Right kidney (tissue), 9 donors: ENCODE results near the gene SYNDIG1L.
"Not testable (repeated sequence)": the region's sequence is repeated elsewhere in the genome, so short reads cannot be mapped to it uniquely, and the experiment has no call there.

Source experiments
- DNase-seq: peaks from one replicate; pipeline ENCODE4 v3.0.0-alpha.2; 2016
- long read RNA-seq, 8 donors: transcript quantifications; one replicate each; lab custom pipeline, GENCODE V29; 2026

SYNDIG1L gene
- long read RNA-seq, donor 1 = 0 reads
- long read RNA-seq, donor 2 = 0 reads
- long read RNA-seq, donor 3 = 0 reads
- long read RNA-seq, donor 4 = 0 reads
- long read RNA-seq, donor 5 = 0 reads
- long read RNA-seq, donor 6, partial matches to known transcripts = 0 of 1 reads
- long read RNA-seq, donor 6, other reads (novel, unspliced or antisense) = 0 of 1 reads
- long read RNA-seq, donor 7 = 0 reads
- long read RNA-seq, donor 8 = 0 reads

DNA sequence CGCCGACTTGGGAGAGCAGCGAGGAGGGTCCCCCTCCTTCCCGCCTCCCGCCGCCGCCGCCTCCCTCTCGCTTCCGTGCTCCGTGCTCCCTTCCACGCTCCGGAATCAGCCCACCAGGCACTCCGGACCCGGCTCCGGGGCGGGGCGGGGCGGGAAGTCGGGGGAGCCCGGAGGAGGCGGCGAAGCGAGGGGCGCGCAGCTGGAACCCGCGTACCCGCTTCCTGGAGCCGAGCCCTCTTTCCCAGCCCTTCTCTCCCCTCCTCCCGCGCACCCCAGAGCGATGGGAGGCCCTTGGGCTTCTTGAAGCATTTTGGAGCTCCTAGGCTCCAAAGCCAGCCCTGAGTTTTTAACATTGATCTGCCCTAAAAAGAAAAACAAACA lies at the start of gene SYNDIG1L:
Gene SYNDIG1L, minus strand, starts transcription at position 9 of the 381 bp plus-strand sequence. CDS start 16,466 bp downstream, outside the sequence.
- DNase-seq = no peak

- no peak for DNase-seq
Measured at GRCh38 chr14:74475678-74476077, 49.7 kb upstream of the SYNDIG1L start.

GRCh38 chr14:74474376-74474775 lies 48.4 kb upstream of the SYNDIG1L start:
- no peak for DNase-seq

GRCh38 chr14:74472601-74473000 lies 46.6 kb upstream of the SYNDIG1L start:
- DNase-seq = no peak

GRCh38 chr14:74469548-74470518 lies 43.8 kb upstream of the SYNDIG1L start:
- no peak for DNase-seq

DNA sequence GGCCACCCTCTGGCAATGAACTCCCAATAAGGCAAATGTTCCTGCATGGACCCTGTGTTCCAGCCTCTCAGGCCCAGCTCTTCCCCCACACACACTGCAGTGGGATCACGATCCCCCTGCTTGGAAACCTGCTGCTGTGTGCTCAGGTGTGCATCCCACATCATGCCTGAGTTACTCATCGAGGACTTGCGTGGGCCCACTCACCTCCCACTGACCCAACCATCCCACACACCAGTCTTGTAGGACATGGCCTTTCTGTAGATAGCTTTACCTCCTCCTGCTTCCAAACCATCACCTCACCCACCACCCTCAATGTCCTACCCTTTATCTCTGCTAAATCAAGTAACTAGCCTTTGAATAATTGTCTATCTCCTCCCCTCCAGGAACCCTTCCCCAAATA lies 42.5 kb upstream of the SYNDIG1L start:
- DNase-seq = no peak

- no peak for DNase-seq
Measured at GRCh38 chr14:74465335-74465734, 39.3 kb upstream of the SYNDIG1L start.

DNA sequence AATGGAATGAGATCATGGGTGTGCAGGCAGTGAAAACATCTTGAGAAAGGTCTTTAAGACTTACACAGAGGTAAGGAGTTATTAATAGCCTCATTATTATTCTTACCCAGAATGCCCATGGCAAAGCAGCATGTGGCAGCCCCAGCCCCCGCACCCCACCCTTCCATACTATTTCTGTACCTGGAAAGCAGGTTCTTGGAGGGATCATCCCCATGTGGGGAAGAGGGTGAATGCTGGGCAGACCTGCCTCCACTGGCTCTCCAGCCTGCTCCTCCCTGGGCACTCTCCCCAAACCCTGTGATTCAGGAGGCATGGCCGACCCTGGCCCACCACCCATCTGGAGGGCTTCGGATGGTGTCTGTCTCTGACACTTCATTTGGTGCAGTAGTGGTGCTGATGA lies 38.8 kb upstream of the SYNDIG1L start:
- DNase-seq = no peak

DNA sequence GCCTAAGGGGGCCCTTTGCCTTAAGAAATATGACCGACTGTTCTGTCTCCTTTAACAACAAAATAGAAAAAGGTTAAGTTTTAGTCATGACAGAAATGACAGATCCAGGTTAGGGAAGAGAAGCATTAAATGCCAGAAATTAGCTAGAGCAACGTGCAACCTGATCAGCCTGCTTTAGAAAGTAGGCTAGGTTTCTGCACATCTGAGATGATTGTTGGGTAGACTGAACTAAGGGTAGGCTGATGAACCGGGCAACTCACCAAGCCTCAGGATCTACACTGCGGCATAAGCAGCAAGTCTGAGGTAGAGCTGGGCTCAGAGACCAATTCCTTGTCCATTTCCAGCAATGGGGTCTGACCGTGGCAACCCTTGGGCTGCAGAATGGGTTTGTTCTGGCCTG lies 37.7 kb upstream of the SYNDIG1L start:
- no peak for DNase-seq

DNA sequence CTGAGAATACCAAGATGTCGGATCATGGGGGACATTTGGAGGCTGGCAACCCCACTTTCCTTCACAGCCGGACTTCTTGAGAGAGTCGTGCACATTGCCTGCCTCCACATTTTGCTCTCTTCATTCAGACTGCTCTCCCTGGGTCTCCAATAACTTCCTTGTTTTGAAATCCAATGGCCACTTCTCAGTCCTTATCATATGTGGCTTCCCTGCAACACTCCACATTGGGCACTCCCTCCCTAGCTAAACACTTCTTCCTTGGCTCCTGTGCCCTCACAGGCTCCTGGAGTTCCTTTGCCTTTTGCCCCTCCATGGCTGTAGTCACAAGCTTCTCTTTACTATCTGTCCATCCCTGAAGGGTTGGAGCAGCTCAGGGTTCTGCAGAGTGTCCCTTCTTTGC lies 37.0 kb upstream of the SYNDIG1L start:
- no peak for DNase-seq

- DNase-seq = no peak
Measured at GRCh38 chr14:74459976-74460375, 34.0 kb upstream of the SYNDIG1L start.

GRCh38 chr14:74459289-74459946 lies 33.4 kb upstream of the SYNDIG1L start:
- DNase-seq = no peak

GRCh38 chr14:74457565-74457895 lies 31.5 kb upstream of the SYNDIG1L start:
- DNase-seq = no peak

DNA sequence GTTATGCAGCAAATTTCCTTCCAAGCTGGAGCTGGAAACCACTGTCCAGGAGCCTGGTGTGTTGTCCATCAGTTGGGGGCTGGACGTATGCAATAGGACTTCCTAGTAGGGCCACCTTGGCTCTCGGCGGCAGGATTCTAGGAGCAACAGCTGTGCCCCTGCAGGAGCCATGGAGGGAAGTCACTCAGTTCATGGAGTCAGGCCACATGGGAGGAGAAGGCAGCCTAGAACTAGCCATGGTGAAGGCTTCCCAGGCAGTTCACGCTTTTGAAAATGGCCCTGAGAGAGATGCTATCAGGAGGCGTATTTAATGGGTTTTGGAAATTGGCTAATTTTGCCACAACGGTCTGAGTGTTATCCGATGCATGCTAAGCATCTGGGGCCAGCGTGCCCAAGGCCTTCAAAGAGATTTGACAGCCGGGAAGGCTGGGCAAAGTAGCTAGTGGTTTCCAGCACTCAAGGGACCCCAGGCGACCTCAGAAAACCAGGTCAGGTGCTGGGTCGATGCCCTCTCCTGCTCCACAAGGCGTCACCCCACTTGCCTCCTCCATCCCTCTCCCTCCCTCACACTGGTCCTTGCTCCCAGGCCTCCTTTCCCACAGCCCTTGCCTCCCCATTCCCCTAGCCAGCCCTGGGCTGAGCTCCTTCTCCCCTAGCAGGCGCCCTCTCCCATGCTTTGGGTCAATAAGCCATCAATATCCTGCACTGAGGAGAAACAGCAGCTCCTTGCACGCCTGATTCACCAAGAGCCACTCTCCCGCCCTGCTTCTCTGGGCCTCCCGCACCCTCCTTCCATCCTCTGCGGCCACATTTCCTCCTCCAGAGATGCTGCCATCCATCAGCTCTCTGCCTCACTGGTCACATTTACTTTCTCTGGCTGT lies 30.9 kb upstream of the SYNDIG1L start:
- no peak for DNase-seq

DNA sequence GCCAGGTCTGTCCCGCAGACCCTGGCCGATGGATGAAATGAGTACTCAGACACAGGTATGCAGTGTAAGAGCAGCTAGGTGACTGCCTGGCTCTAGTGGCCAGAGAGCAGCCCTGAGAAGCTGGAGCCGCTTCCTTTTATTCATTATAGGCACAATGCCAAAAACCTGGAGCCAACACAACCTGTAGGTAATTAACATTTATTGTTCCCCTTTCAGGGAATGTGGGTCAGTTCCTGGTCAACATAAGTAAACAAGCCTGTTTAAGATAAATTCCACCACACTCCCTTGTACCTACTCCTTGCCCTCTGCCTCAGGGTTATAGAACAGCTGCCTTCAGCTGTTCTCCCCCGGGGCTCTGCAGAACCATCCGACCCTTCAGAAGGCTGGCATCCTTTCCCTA lies 28.4 kb upstream of the SYNDIG1L start:
- not testable (repeated sequence) for DNase-seq

DNA sequence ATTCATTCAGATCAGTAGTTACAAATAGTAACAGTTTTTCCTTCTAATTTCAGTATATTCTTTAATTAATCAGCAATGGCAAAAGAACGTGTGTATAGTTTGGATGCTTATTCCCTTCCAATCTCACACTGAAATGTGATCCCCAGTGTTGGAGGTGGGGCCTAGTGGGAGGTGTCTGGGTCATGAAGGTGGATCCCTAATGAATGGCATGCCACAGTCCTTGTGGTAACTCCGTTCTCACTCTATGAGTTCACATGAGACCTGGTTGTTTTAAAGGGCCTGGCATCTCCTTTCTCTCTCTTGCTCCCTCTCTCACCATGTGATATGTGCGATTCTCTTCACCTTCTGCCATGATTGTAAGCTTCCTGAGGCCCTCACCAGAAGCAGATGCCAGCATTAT lies 18.9 kb upstream of the SYNDIG1L start:
- no peak for DNase-seq

DNA sequence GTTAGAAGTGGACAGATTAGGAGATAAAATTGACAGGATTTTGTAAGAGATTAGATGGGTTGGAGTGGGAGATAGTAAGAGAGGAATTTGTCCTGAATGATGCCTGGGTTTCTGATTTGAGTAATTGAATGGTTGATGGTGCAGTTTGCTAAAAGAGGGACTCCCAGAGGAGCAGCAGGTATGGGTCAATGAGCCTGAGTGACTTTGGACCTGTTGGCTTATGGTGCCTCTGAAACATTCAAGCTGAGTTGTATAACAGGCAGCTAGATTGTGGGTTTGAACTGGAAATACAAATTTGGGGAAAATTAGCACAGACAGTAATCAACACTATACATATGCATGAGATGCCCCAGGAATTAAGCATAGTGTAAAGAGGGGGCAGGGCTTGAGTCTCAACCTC lies 16.7 kb upstream of the SYNDIG1L start:
- DNase-seq = no peak

GRCh38 chr14:74441113-74441512 lies 15.1 kb upstream of the SYNDIG1L start:
- DNase-seq = no peak

DNA sequence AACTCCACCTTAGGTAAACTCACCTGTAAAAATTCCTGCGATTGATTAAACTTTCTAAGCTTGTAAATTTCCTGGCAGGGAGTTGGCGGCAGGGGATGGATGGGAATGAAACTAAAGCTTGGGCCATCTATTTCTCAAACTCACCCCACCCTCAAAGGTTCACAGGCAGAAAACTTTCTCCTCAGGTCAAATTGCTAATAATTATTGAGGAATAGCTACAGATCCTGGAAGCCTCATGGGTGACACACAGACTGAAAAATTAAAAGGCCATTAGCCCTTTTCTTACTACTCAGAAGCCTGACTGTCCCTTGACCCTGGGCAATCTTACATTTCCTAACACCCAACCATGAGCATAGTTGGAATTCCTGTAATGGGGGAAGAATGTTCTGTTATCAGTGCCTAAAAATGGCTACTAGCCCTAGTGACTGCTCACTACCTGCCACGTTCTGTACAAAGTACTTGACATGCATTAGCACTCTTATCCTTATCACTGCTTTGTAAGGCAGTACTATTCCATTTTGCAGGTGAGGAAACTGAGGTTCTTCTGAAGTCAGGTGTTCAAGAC lies 12.4 kb upstream of the SYNDIG1L start:
- DNase-seq = no peak

DNA sequence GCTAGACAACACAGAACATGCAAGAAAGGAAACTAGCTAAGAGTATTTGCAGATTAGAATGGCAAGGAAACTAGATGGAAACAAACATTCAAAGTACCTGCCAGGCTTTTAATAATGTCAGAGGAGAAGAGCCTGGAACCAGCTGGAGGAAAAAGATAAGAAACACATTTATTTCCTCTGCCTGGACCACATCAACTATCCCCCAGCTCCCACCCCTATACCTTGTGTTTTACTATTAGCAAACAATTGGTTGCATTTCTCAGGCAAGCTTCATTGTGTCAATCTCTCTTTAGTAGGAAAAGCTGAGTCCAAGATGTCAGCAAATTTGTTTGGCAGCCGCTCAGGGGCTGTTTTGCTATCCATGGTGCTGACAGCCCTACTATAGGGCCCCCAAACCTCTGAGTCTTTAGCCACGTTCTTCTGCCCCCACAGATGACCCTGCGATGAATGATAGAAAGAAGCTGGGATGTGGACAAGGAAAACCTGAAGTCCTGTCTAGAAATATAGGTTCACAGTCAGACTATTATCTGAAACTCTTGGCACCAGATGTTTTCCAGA lies 11.6 kb upstream of the SYNDIG1L start:
- no peak for DNase-seq

DNA sequence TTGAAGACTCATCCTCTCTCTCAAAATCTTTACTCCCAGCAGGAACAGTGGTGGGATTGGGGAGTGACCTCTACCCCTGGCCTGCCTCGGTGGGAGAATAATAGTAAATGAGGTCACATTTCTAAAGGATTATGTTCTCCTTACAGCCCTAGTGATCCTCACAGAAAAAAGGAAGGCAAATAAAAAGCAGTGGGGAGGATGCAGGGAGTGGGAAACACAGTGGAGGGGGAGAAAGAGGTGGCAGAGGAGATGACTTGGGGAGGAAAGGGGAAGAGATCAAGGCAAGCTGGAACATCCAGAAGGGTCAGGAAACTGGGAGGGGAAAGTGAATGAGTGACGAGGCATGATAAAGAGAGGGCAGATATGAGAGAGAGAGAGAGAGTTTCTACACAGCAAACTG lies 8.3 kb upstream of the SYNDIG1L start:
- no peak for DNase-seq

DNA sequence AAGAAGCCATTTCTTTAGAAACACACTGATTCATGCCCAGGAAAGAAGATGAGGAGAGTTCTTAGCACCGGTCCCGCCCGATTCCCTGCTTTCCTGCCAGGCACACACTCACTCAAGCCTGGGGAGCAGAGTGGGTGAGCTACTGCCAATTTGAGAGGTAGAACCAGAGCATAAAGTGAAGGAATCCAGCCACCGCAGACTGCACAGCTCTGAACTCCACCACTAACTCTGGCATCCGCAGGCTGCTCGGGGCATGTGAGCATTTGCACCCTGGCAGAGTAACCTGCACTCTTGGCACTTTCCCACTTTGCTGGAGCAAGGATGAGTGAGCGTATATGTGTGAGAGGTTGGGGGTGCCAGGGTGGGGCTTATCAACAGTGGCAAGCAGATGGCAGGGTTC lies 4.0 kb upstream of the SYNDIG1L start:
- no peak for DNase-seq
